HG03521 (cell line): ENCODE measurements around the gene RPL36A.

Experiments used
- ATAC-seq: cut with Tn5 transposase; IDR thresholded peaks from one replicate; pipeline ENCODE4 v1.9.1; 2021; ENCODE audit warnings: mild to moderate bottlenecking, moderate library complexity; ENCODE audit not compliant: unreplicated experiment

RPL36A gene

DNA sequence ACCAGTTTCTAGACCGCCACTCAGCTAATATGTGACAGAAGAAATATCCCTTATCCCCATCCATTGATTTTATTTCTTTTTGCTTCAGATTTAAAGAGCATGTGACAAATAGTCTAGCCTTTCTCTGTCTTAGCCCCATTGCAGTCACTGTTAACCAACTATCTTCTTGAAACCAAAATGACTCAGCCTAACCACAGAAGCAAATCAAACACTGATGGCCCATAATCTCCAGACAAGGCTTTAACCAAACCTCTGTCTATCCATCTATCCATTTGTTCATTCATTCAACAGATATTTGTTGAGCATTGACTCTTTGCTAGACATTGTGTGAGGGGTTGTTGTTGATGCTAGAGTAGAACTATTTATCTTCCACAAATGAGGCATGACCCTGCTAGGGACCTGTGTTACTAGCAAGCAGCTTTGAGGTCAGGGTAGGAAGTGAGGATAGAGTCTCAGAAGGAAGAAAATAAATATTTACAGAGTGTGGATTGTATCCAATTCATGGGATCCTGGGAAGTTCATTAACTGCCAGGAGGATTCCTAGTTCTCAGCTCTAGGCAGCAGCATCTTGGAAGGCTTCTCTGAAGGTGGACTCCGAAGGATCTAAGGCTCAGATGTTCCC, 39.8 kb downstream of the RPL36A start:
- peak; percentile 94 for ATAC-seq

DNA sequence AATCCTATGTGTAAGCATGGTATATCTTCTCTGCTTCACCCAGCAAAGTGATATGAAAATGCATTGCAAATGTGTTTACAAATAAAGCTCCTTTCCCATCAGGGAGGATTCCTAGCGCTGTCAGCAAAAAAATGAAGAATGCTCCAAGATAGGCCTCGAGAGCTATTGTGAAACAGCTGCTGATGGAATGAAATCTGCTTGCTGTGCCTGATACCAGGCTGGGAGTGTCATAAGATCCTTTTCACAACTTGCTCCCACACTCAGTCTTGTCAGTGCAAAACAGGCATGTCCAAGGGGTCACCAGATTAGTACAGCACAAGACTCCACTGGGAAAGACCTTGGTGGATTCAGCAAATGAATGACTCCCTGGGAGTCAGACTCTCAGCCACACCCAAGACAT, 51.3 kb downstream of the RPL36A start:
- no peak for ATAC-seq
